GM12873 (cell line): ENCODE measurements around the gene UCP3.

Source experiments
- TF ChIP-seq, protein P1 (sequence below): IDR thresholded peaks from 2 replicates; pipeline ENCODE4 v1.5.1; 2012; ENCODE audit warnings: low read depth, mild to moderate bottlenecking, moderate library complexity, low read length, control low read depth; ENCODE audit not compliant: insufficient read depth; ENCODE audit errors: missing control alignments

UCP3 gene

DNA sequence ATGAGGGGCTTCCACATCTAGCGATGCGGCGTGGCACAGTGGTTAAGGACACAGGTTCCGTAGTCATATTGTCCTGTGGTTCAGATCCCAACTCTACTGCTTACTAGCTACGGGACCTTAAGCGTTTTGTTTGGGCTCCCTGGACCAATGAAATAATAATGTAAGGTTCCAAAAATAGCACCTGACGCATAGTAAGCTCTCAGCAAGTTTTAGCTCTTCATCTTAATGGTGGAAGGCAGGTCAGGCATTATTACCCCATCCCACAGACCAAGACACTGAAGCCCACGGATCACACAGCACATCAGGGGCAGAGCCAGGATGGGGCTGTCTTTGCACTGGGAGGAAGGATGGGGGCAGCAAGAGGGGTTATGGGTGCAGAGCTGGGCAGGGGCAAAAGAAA is 45.0 kb downstream of the UCP3 start:
- TF ChIP-seq, protein P1, sequence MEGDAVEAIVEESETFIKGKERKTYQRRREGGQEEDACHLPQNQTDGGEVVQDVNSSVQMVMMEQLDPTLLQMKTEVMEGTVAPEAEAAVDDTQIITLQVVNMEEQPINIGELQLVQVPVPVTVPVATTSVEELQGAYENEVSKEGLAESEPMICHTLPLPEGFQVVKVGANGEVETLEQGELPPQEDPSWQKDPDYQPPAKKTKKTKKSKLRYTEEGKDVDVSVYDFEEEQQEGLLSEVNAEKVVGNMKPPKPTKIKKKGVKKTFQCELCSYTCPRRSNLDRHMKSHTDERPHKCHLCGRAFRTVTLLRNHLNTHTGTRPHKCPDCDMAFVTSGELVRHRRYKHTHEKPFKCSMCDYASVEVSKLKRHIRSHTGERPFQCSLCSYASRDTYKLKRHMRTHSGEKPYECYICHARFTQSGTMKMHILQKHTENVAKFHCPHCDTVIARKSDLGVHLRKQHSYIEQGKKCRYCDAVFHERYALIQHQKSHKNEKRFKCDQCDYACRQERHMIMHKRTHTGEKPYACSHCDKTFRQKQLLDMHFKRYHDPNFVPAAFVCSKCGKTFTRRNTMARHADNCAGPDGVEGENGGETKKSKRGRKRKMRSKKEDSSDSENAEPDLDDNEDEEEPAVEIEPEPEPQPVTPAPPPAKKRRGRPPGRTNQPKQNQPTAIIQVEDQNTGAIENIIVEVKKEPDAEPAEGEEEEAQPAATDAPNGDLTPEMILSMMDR, result no peak

DNA sequence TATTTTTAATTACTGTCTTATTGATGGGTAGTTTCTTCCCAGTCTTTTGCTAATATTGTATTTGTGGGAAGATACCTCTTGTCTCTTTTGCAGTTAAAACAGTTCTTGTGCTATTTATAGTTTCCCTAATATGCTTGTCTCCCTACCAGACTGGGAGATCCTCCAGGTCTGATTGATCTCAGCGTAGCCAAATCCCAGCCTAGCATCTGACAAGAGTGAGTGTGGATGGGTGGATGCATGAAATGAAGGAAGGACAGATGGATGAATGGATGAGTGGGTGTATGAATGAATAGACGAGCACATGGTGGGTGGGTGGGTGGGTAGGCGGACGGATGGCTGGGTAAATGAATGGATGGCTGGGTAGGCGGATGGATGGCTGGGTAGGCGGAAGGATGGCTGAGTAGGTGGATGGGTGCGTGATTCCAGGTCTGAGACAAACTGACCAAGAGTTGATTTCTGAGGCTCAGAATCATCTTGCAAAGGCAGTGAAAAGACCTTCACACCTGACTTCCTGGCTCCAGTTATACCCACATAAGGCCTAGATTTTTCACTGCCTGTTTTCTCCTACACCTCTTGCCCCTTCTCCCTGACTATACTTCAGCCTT is 46.7 kb downstream of the UCP3 start:
- TF ChIP-seq, protein P1, result no peak

DNA sequence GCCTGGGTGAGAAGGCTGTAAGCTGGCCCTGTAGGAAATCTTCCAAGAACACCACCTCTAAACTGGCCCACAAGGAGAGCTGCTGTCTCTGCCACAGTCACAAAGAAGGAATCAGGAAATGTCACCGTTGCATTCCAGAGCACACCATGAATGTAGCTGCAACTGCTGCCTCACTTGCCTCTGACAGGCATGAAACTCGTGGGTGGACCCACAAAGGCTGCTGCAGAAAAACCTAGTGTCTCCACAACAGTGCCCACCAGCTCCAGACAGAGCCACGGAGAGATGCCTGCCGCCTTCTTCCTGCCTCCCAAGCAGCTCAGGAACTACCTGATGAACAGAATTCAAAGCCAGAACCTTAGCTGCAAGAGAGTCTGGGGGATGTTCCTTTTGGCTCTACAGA is 47.6 kb downstream of the UCP3 start:
- TF ChIP-seq, protein P1, result no peak

DNA sequence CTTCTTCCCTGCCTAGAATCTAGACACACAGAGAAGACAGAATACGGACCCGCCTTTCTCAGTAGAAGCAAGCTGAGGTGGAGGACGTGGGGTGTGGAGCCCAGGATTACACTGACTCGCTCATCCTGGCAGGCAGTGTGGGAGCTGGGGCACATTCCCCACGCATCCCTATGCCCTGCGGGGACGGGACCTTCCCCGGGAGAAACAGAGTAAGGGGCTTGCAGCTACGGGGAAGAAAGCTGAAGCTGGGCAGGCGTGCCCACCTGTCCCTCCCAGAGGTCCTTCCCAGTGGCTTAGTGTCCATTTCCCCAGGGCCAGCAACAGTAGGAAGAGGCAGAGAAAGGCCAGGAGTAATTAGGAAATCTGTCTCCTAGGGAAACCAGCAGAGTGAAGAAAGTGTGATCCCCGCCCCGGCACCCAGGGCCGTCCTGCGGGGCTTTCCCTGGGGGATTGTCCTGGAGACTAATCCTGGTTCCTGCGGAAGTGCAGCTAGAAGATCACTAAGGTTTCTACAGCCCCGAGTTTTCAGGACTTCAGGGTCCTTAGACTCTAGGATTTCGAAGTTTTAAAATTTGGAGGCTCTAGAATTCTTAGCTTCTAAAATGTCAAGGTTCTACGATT is 50.3 kb downstream of the UCP3 start:
- TF ChIP-seq, protein P1, result no peak

DNA sequence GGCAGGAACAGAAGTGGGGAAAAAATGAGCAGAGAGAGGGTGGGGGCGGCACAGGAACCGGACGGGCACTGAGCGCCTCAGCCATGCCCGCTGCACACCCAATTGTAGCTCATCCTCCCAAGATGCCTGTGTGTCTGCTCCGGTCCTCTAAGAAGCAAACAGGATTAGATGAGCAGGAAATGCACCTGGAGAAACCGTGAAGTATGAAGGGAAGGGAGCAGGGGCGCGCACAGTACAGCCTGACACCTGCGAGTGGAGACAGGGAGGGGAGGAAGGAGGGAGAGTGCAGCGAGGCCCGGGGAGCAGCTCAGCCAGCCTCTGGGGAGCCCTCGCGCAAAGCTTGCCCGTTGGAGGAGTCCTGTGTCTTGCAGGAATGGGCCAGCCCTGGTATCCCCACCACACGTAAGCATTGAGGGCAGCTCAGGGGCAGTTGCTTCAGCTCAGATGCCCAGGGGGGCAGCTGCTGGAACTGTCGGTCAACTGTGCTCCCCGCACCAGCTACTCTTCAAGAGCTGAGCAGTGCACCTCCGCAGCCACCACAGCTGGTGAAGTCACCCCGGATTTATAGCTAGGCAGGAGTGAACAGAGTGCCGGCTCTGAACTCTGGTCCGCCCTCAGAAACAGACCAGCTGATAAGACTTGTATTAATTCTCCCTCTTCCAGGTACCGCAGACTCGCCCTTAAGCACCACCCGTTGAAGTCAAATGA is 51.1 kb downstream of the UCP3 start:
- TF ChIP-seq, protein P1, result no peak

DNA sequence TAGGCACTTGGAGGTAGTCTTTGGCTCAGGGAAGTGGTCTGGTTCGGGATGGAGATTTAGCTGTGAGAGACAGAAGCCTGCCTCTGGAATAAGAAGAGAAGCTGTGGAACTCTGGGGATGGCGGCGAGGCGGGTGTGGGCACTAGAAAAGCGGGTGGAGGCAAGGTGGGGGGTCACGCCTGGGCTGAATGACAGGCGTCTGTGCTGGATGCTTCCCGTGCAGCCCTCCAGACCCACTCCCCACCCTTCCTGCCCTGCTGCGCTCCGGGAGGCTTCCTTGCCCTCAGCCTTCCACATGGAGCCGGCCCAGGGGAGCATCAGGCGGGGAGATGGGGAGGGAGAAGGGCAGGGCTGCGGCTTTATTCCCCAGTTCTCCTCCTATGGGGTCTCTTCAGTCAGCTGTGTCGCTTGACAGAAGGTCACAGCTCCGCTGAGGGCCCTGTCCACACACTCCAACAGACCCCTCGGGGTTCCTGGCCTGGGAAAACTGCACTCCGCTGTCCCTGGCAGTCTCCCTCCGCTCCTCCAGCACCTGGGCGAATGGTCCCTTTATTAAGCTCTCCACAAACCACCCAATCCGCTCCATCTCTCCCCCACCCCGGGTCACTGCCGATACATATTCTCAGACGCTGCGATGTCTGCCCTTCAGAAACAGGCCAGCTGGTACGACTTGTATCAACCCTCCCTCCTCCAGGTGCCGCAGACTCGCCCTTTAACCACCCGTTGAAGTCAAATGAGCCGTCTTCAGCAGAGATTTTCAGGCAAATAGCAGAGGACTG is 51.8 kb downstream of the UCP3 start:
- TF ChIP-seq, protein P1, result no peak

DNA sequence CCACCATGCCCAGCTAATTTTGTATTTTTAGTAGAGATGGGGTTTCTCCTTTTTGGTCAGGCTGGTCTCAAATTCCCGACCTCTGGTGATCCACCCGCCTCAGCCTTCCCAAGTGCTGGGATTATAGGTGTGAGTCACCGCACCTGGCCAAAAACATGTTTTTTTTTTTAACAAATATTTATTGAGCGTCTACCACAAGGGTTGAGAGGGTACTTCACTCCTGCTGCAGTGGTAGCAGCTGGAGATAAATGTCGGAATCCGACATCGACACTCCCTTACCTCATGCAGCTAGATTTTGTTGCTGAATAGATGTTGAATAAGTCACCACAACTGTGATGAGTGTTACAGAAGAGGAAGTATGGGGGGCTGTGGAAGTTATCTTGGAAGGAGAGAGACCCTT is 57.1 kb downstream of the UCP3 start:
- TF ChIP-seq, protein P1, result no peak
